ENCODE measurements around the gene GDPD5.

The GDPD5 gene

GRCh38 chr11:75439495-75440120 is 86.1 kb downstream of the GDPD5 start:
- H3K4me1 ChIP-seq (ENCODE audit: low read depth, poor library complexity, severe bottlenecking), result no peaks in the 10 kb centered on the region
- no peak overlapping the region for H3K4me2 ChIP-seq
- H4K20me1 ChIP-seq (ENCODE audit: insufficient read depth), result no peaks in the 10 kb centered on the region
- H3K27ac ChIP-seq, result no peak overlapping the region
- H3K27me3 ChIP-seq (ENCODE audit: insufficient read depth, low read depth), result no peaks in the 10 kb centered on the region; the same call in 1 of the 2 replicates
- no peak for TF ChIP-seq CTCF (conservative IDR thresholded peaks at IDR 0.05; ENCODE audit: low read depth, low read length)
- no peaks in the 10 kb centered on the region for H3K79me2 ChIP-seq (ENCODE audit: insufficient read depth, low read depth)
- no peak overlapping the region for H2AFZ ChIP-seq (ENCODE audit: low read depth)
- no peak overlapping the region for H3K9ac ChIP-seq
- H3K4me3 ChIP-seq (IDR thresholded peaks at IDR 0.05; ENCODE audit: insufficient read depth, low read depth, low read length), result no peak overlapping the region
- H3K36me3 ChIP-seq (ENCODE audit: insufficient read depth), result no peaks in the 10 kb centered on the region

GRCh38 chr11:75439026-75439425 is 86.7 kb downstream of the GDPD5 start:
- Histone ChIP-seq H4K20me1 (ENCODE audit: insufficient read depth) (no peaks in the 10 kb centered on the region), H3K27ac (no peak overlapping the region), H3K4me1 (ENCODE audit: low read depth, poor library complexity, severe bottlenecking) (no peaks in the 10 kb centered on the region), H3K4me2 (no peak overlapping the region), H3K9ac (no peak overlapping the region), H3K79me2 (ENCODE audit: insufficient read depth, low read depth) (no peaks in the 10 kb centered on the region), H3K27me3 (ENCODE audit: insufficient read depth, low read depth) (no peaks in the 10 kb centered on the region; the same call in 1 of the 2 replicates), H2AFZ (ENCODE audit: low read depth) (no peak overlapping the region), H3K36me3 (ENCODE audit: insufficient read depth) (no peaks in the 10 kb centered on the region), H3K4me3 (IDR thresholded peaks at IDR 0.05; ENCODE audit: insufficient read depth, low read depth, low read length) (no peak overlapping the region)
- TF ChIP-seq CTCF (conservative IDR thresholded peaks at IDR 0.05; ENCODE audit: low read depth, low read length), result no peak

GRCh38 chr11:75437966-75438659 is 87.6 kb downstream of the GDPD5 start:
- H3K4me3 ChIP-seq (IDR thresholded peaks at IDR 0.05; ENCODE audit: insufficient read depth, low read depth, low read length), result no peak overlapping the region
- no peak overlapping the region for H3K4me2 ChIP-seq
- H3K27me3 ChIP-seq (ENCODE audit: insufficient read depth, low read depth), result no peaks in the 10 kb centered on the region; the same call in 1 of the 2 replicates
- no peak overlapping the region for H3K9ac ChIP-seq
- H3K79me2 ChIP-seq (ENCODE audit: insufficient read depth, low read depth), result no peaks in the 10 kb centered on the region
- no peak for TF ChIP-seq CTCF (conservative IDR thresholded peaks at IDR 0.05; ENCODE audit: low read depth, low read length)
- no peaks in the 10 kb centered on the region for H4K20me1 ChIP-seq (ENCODE audit: insufficient read depth)
- H3K27ac ChIP-seq, result no peak overlapping the region
- no peak overlapping the region for H2AFZ ChIP-seq (ENCODE audit: low read depth)
- no peaks in the 10 kb centered on the region for H3K36me3 ChIP-seq (ENCODE audit: insufficient read depth)
- H3K4me1 ChIP-seq (ENCODE audit: low read depth, poor library complexity, severe bottlenecking), result no peaks in the 10 kb centered on the region

GRCh38 chr11:75436806-75437205 is 88.9 kb downstream of the GDPD5 start:
- Histone ChIP-seq H3K27me3 (ENCODE audit: insufficient read depth, low read depth) (no peaks in the 10 kb centered on the region; the same call in 1 of the 2 replicates), H3K4me1 (ENCODE audit: low read depth, poor library complexity, severe bottlenecking) (no peaks in the 10 kb centered on the region), H3K4me2 (no peak overlapping the region), H3K4me3 (IDR thresholded peaks at IDR 0.05; ENCODE audit: insufficient read depth, low read depth, low read length) (no peak overlapping the region), H3K36me3 (ENCODE audit: insufficient read depth) (no peaks in the 10 kb centered on the region), H4K20me1 (ENCODE audit: insufficient read depth) (no peaks in the 10 kb centered on the region), H2AFZ (ENCODE audit: low read depth) (no peak overlapping the region), H3K9ac (no peak overlapping the region), H3K27ac (no peak overlapping the region), H3K79me2 (ENCODE audit: insufficient read depth, low read depth) (no peaks in the 10 kb centered on the region)
- no peak for TF ChIP-seq CTCF (conservative IDR thresholded peaks at IDR 0.05; ENCODE audit: low read depth, low read length)

Data from KMS-11 (cell line).